NCI-H1092 (cell line): ENCODE results near the gene IQCK.

Experiments
- DNase-seq: peaks from one replicate; lab custom pipeline; 2025; lab: John Stamatoyannopoulos, UW

Gene IQCK

GRCh38 chr16:19861133-19861532 is 143.1 kb downstream of the IQCK start:
- DNase-seq: no peak

- no peak for DNase-seq
These were observed 143.8 kb downstream of the IQCK start for GRCh38 chr16:19861811-19862327.

GRCh38 chr16:19863990-19864389 is 145.9 kb downstream of the IQCK start:
- DNase-seq: no peak

DNA sequence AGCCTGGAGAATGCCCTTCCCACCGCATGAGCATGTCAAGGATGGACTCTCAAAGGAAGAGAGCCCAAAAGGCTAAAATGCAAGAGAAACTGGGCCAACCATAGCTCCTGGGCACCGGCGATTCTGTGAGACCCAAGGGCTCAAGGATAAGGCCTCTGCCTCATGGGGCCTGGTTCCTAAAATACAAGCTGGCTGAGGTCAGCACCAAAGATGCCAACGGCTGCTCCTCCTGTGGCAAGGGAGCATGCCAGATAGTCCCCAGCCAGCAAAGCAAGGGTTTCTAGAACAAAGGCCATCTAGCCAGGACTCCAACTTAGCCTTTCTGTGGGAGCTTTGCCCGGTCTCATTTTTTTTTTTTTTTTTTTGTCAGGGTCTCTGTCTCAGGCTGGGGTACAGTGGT is 146.5 kb downstream of the IQCK start:
- no peak for DNase-seq

- no peak for DNase-seq
These were observed 150.3 kb downstream of the IQCK start for GRCh38 chr16:19868421-19868820.

DNA sequence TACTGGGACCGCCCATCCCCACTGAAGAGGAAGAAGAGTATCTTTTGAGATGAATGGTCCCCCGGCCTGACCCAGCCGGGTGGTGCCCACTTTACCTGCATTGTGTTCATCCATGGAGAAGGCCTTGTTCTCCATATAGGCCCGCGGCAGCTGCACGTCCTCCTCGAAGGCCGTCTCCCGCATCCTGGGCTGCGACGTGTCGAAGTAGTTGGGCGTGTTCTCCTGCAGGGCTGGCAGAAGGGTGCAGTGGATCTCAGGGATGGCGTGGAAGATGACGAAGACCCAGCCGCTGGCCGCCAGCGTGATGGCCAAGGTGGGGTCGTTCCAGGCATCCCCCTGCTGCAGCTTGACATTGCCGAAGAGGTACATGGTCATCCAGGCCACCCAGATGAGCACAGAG is 153.7 kb downstream of the IQCK start:
- no peak for DNase-seq

GRCh38 chr16:19872179-19872863 is 154.2 kb downstream of the IQCK start:
- no peak for DNase-seq

- DNase-seq: no peak
These were observed 154.9 kb downstream of the IQCK start for GRCh38 chr16:19872935-19873334.

- no peak for DNase-seq
These were observed 156.0 kb downstream of the IQCK start for GRCh38 chr16:19874026-19874425.

DNA sequence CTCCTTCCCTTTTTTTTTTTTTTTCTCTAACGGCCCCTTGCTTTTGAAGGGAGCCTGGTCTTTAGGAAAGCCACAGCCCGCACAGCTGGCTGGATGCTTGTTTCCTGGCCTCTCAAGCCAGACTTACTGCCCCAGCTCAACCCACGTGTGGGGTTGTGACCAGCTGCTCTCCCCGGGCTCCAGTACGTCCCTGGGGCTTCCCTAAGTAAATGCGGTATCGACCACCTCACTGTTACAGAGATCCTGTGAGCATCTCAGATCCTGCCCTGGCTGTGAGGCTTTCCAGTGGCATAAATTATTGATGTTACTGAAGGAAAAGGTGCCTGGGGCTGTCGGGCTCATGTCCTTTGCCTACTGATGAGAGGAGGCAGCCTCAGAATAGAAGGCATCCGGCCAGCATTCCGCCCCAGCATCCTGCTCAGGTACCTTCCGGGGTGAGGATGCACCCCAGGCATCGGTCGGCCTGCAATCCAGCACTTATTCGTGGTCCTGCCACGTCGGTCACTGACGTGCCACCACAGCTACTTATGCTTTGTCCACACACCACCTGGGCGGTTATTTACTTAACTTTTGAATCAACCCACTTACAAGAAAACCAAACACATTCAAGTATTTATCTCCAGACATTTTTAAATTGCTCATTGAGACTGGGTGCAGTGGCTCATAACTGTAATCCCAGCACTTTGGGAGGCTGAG is 156.9 kb downstream of the IQCK start:
- DNase-seq: peak; percentile 36

DNA sequence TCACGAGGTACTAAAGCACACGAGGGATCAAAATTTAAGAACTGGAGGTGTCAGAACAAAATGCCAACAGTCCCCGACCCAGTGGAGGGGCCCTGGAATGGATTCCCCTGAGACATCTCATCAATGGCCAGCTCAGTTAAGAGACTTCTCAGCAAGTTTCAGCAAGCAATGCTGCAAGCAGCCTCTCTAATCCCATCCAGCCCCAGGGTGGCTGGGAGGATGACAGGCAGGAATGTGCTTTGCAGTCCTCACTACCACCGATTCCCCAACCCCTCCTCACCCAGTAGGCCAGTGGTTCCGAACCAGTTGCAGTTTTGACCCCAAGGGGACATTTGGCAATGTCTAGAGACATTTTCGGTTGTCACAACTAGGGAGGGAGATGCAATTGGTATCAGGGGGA is 157.8 kb downstream of the IQCK start:
- no peak for DNase-seq

DNA sequence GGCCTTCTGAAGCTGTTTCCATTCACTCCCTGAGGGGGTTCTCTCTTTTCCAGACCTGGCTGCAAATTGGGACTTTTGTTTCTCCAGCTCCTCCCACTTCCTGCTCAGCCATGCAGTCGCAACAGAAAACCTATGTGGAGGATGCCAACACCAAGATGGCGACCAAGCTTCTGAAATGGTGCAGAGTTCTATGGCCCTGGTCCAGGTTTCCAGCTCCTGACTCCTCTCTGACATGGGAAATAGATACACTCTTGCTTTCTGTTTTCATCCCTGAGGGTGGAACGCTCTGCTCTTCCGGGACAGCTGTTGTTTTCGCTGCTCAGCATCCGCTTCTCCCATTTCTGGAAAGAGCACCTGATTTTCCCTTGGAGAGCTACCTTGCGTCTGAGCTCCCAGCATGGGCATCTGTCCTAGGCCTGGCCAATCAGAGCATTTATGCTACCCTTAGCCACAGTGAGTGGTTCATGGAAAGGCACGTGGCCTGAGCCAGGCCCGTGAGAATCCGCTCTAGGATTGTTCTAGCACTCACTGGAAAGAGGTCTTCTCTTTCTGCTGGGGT is 158.5 kb downstream of the IQCK start:
- DNase-seq: no peak

DNA sequence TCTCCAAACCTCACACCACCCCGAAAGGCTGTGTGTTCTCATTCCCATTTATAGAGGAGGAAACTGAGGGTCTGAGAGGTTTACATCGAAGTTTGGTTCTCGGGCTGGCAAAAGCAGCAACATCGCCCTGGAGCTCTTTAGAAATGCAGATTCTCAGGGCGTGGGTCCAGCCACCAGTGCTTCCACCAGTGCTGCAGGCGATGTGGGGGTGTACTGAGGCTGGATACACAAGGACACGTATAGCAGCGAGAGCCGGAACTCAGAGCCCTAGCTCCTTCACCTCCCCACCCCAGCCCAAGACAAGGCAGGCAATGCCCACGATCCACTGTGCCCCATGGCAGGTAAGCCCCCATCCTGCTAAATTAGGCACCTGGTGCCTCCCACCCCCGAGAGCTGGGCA is 160.7 kb downstream of the IQCK start:
- DNase-seq: no peak

- no peak for DNase-seq
These were observed 161.2 kb downstream of the IQCK start for GRCh38 chr16:19879241-19879792.

- no peak for DNase-seq
These were observed 163.0 kb downstream of the IQCK start for GRCh38 chr16:19881028-19881427.

- no peak for DNase-seq
These were observed 163.7 kb downstream of the IQCK start for GRCh38 chr16:19881783-19882182.

DNA sequence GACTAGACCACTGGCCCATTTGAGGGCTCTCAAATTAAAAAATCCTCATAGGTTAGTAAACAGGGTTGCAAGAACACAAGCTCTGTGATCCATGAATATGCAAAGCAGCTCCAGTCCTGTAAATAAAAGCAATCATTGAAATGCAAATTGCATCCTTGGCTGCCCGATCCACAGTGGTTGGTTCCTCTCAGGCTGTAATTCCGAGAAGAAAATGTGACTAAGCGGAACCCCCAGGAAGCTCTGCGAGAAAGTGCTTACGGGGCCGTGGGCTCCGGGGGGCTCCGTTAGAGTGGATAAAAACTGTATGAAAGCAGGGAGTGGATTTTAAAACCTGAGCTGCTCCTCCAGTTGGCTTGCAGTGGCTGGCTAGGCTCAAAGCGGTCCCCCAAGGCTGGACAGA is 164.1 kb downstream of the IQCK start:
- no peak for DNase-seq

- DNase-seq: no peak
These were observed 164.6 kb downstream of the IQCK start for GRCh38 chr16:19882646-19883045.

- DNase-seq: no peak
These were observed 165.4 kb downstream of the IQCK start for GRCh38 chr16:19883296-19883965.

- DNase-seq: no peak
These were observed 166.0 kb downstream of the IQCK start for GRCh38 chr16:19883966-19884485.

DNA sequence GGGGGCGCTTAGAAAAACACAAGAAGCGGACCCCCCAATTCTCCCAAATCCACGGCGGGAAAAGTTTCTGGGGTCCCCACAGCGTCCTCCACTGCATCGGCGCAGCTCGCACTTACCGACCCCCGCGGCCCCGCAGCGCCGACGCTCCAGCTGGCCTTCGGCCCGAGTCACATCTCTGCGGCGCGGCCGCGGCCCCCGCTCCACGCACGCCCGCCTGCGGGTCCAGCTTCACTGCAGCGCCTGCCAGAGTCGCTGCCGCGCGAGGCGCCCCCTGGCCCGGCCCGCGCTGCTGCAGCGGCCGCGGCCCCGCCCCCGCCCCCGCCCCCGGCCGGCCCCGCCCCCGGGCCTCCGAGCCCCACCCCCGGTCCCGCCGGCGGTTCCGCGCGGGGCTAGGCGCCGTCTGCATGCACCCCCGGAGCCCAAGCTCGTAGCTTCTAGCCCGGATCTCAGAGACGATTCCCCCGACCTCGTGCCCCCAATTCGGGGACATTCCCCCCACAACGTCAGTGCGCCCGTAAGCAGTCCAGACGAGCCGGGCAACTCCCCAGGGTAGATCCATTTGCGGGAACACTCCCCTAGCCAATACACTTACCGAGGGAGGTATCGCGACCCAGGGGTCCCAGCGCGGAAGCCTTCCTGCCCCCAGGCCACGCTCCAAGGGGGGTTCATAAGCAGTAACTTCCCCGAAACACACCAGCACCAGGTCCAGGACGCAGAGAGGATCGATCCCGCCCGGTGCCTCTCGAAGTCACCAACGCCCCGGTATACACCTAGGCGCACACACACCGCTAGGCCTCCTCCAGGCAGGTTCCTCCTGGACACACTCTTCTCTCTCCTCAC is 166.8 kb downstream of the IQCK start, which contains the start of gene GPRC5B:
GPRC5B (minus strand) TSS at position 238 of the 840 bp plus-strand sequence. CDS start 12,003 bp downstream, outside the sequence.
- DNase-seq: peak; percentile 35
